ENCODE results near the gene EGFR.

EGFR gene

DNA sequence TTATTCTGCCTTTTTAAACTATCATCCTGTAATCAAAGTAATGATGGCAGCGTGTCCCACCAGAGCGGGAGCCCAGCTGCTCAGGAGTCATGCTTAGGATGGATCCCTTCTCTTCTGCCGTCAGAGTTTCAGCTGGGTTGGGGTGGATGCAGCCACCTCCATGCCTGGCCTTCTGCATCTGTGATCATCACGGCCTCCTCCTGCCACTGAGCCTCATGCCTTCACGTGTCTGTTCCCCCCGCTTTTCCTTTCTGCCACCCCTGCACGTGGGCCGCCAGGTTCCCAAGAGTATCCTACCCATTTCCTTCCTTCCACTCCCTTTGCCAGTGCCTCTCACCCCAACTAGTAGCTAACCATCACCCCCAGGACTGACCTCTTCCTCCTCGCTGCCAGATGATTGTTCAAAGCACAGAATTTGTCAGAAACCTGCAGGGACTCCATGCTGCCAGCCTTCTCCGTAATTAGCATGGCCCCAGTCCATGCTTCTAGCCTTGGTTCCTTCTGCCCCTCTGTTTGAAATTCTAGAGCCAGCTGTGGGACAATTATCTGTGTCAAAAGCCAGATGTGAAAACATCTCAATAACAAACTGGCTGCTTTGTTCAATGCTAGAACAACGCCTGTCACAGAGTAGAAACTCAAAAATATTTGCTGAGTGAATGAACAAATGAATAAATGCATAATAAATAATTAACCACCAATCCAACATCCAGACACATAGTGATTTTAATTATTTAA is 151.7 kb downstream of the EGFR start:
- H3K4me3 ChIP-seq (ENCODE audit: low read length), result no peak overlapping the region
- peaks cover 7% of the 10 kb centered on the region; the same call in 1 of the 2 replicates for H3K27me3 ChIP-seq (ENCODE audit: low read depth, low read length)
- no peak overlapping the region for H3K4me2 ChIP-seq (ENCODE audit: low read length)
- H3K4me1 ChIP-seq (ENCODE audit: low read length), result no peaks in the 10 kb centered on the region
- H3K27ac ChIP-seq (ENCODE audit: low read length), result no peak overlapping the region
- no peak overlapping the region for H2AFZ ChIP-seq (ENCODE audit: low read depth, low read length)
- H3K79me2 ChIP-seq (ENCODE audit: low read length), result no peaks in the 10 kb centered on the region
- H3K36me3 ChIP-seq (replicated peaks; ENCODE audit: low read depth, low read length), result no peaks in the 10 kb centered on the region
- H4K20me1 ChIP-seq (ENCODE audit: insufficient read depth, low read length), result no peaks in the 10 kb centered on the region
- TF ChIP-seq, protein P1, sequence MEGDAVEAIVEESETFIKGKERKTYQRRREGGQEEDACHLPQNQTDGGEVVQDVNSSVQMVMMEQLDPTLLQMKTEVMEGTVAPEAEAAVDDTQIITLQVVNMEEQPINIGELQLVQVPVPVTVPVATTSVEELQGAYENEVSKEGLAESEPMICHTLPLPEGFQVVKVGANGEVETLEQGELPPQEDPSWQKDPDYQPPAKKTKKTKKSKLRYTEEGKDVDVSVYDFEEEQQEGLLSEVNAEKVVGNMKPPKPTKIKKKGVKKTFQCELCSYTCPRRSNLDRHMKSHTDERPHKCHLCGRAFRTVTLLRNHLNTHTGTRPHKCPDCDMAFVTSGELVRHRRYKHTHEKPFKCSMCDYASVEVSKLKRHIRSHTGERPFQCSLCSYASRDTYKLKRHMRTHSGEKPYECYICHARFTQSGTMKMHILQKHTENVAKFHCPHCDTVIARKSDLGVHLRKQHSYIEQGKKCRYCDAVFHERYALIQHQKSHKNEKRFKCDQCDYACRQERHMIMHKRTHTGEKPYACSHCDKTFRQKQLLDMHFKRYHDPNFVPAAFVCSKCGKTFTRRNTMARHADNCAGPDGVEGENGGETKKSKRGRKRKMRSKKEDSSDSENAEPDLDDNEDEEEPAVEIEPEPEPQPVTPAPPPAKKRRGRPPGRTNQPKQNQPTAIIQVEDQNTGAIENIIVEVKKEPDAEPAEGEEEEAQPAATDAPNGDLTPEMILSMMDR (IDR thresholded peaks at IDR 0.05; ENCODE audit: low read depth, low read length), result no peak
- H3K9me3 ChIP-seq (ENCODE audit: insufficient read depth, low read length), result no peaks in the 10 kb centered on the region
- no peak overlapping the region for H3K9ac ChIP-seq (ENCODE audit: low read length)

DNA sequence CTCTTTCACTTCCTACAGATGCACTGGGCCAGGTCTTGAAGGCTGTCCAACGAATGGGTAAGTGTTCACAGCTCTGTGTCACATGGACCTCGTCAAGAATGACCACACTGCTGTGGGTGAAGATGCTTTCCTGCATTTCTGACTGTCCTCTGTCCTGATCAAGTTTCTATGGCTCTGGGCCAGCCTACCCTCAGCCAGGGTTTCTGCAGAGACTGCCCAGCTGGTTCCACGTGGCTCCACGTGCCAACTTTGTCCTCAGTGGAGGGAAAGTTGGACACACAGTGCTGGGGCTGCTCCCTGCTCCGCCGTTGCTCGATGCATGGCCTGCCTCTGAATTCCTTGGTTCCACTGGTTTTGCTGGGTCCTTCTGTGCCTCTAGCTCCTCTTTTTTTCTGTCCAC is 152.3 kb downstream of the EGFR start:
- Histone ChIP-seq H3K9me3 (ENCODE audit: insufficient read depth, low read length) (no peaks in the 10 kb centered on the region), H3K4me3 (ENCODE audit: low read length) (no peak overlapping the region), H3K36me3 (replicated peaks; ENCODE audit: low read depth, low read length) (no peaks in the 10 kb centered on the region), H3K27ac (ENCODE audit: low read length) (no peak overlapping the region), H3K27me3 (ENCODE audit: low read depth, low read length) (peaks cover 7% of the 10 kb centered on the region; the same call in 1 of the 2 replicates), H4K20me1 (ENCODE audit: insufficient read depth, low read length) (no peaks in the 10 kb centered on the region), H3K79me2 (ENCODE audit: low read length) (no peaks in the 10 kb centered on the region), H2AFZ (ENCODE audit: low read depth, low read length) (no peak overlapping the region), H3K4me2 (ENCODE audit: low read length) (no peak overlapping the region), H3K9ac (ENCODE audit: low read length) (no peak overlapping the region), H3K4me1 (ENCODE audit: low read length) (no peaks in the 10 kb centered on the region)
- TF ChIP-seq EZH2phosphoT487 (IDR thresholded peaks at IDR 0.05; ENCODE audit: low read depth), result no peak
- TF ChIP-seq, protein P1 (IDR thresholded peaks at IDR 0.05; ENCODE audit: low read depth, low read length), result no peak

DNA sequence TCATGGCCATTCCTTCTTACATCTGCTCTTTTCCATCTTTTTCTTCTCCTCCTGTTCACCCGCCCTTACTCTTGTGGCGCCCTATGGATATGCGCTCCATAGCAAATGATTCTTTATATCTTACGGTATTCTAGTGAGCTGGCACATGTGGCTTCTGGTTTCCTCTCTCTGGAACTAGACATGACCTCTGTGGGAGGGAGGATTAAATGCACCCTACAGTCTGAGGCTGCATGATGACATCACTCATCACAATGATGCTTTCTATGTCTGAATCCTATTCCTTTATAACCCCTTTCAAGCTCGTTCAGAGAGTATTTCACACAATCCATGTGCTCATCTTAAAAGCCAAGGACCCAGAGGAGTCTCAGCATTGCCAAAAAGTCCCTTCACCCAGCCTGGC is 153.3 kb downstream of the EGFR start:
- no peak for TF ChIP-seq EZH2phosphoT487 (IDR thresholded peaks at IDR 0.05; ENCODE audit: low read depth)
- TF ChIP-seq, protein P1 (IDR thresholded peaks at IDR 0.05; ENCODE audit: low read depth, low read length), result no peak
- H3K4me3 ChIP-seq (ENCODE audit: low read length), result no peak overlapping the region
- no peak overlapping the region for H3K9ac ChIP-seq (ENCODE audit: low read length)
- H3K4me2 ChIP-seq (ENCODE audit: low read length), result no peak overlapping the region
- H3K27me3 ChIP-seq (ENCODE audit: low read depth, low read length), result peaks cover 7% of the 10 kb centered on the region; the same call in 1 of the 2 replicates
- H3K4me1 ChIP-seq (ENCODE audit: low read length), result no peaks in the 10 kb centered on the region
- H3K27ac ChIP-seq (ENCODE audit: low read length), result no peak overlapping the region
- H2AFZ ChIP-seq (ENCODE audit: low read depth, low read length), result no peak overlapping the region
- H3K36me3 ChIP-seq (replicated peaks; ENCODE audit: low read depth, low read length), result no peaks in the 10 kb centered on the region
- no peaks in the 10 kb centered on the region for H3K79me2 ChIP-seq (ENCODE audit: low read length)
- H3K9me3 ChIP-seq (ENCODE audit: insufficient read depth, low read length), result no peaks in the 10 kb centered on the region
- H4K20me1 ChIP-seq (ENCODE audit: insufficient read depth, low read length), result no peaks in the 10 kb centered on the region

DNA sequence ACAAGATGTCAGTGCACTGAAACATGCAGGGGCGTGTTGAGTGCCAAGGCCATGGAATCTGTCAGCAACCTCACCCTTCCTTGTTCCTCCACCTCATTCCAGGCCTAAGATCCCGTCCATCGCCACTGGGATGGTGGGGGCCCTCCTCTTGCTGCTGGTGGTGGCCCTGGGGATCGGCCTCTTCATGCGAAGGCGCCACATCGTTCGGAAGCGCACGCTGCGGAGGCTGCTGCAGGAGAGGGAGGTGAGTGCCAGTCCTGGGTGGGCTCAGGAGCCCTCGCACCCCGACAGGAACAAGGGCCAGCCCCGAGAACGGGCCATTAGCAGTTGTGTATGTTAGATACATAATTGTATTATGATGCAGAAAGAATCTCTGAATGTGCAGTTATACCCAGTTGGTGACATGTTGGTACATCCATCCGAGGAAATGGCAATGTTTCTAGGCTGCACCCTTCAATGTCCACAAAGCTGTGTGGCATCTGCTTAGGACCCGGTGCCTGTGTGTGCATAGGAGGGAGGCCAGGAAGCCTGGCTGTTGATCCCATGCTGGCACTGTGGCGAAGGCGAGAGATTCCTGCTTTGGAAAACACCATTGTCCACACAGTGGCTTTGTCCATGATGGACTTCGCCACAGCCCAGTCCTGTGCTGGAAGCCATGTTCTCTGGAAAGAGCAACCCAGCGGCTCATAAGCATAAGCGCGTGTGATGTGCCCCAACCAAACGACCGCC is 154.2 kb downstream of the EGFR start:
- no peak for TF ChIP-seq EZH2phosphoT487 (IDR thresholded peaks at IDR 0.05; ENCODE audit: low read depth)
- TF ChIP-seq, protein P1 (IDR thresholded peaks at IDR 0.05; ENCODE audit: low read depth, low read length), result no peak
- Histone ChIP-seq H3K9me3 (ENCODE audit: insufficient read depth, low read length) (no peaks in the 10 kb centered on the region), H3K27ac (ENCODE audit: low read length) (no peak overlapping the region), H3K4me3 (ENCODE audit: low read length) (no peak overlapping the region), H3K9ac (ENCODE audit: low read length) (no peak overlapping the region), H3K27me3 (ENCODE audit: low read depth, low read length) (peaks cover 5% of the 10 kb centered on the region; the same call in 1 of the 2 replicates), H4K20me1 (ENCODE audit: insufficient read depth, low read length) (no peaks in the 10 kb centered on the region), H2AFZ (ENCODE audit: low read depth, low read length) (no peak overlapping the region), H3K4me2 (ENCODE audit: low read length) (no peak overlapping the region), H3K4me1 (ENCODE audit: low read length) (no peaks in the 10 kb centered on the region), H3K79me2 (ENCODE audit: low read length) (no peaks in the 10 kb centered on the region), H3K36me3 (replicated peaks; ENCODE audit: low read depth, low read length) (no peaks in the 10 kb centered on the region)
